ENCODE data around the gene EXD3. TPM values are rescaled to one million over a fixed set of nuclear protein-coding genes. Genes with fewer than 3 reads are reported as not detected.

The EXD3 gene
- total and polyA plus RNA-seq, 8 donors, result 8.1 to 57.3 (median 13.6) TPM

DNA sequence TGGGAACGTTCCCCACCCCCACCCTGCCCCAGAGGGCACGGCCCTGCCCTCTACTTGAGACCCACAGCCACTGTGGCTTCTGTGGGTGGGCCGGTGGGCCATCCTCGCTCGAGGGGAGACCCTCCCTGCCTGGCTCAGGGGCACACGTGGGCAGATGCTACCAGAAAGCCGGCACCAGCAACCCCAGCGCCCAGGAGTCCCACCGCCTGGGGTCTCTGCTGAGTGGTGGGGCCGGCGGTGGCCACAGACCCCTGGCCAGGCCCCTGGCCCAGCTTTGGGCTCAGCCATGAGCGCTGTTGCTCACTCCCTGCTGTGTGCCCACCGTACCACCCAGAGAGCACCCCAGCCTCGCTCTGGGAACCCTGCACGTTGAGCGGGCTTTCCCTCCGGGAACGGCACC, 104.4 kb downstream of the EXD3 start:
- no peak overlapping the region for H3K27ac ChIP-seq
- WGBS, 2 donors, result 73 to 82% methylated on average over 17 to 18 of the region's 18 CpGs
- FAIRE-seq (no peak), ATAC-seq (no peak), DNase-seq (peak in 2 of 6 donors; percentile 25 to 68)
- H3K36me3 ChIP-seq, result no peaks in the 10 kb centered on the region
- no peaks in the 10 kb centered on the region for H3K9me3 ChIP-seq
- intact Hi-C loops (cut with DNase I), result no loop called here
- TF ChIP-seq, protein P1, sequence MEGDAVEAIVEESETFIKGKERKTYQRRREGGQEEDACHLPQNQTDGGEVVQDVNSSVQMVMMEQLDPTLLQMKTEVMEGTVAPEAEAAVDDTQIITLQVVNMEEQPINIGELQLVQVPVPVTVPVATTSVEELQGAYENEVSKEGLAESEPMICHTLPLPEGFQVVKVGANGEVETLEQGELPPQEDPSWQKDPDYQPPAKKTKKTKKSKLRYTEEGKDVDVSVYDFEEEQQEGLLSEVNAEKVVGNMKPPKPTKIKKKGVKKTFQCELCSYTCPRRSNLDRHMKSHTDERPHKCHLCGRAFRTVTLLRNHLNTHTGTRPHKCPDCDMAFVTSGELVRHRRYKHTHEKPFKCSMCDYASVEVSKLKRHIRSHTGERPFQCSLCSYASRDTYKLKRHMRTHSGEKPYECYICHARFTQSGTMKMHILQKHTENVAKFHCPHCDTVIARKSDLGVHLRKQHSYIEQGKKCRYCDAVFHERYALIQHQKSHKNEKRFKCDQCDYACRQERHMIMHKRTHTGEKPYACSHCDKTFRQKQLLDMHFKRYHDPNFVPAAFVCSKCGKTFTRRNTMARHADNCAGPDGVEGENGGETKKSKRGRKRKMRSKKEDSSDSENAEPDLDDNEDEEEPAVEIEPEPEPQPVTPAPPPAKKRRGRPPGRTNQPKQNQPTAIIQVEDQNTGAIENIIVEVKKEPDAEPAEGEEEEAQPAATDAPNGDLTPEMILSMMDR (IDR thresholded peaks at IDR 0.05), result no peak
- no peaks in the 10 kb centered on the region for H3K27me3 ChIP-seq
- H3K4me1 ChIP-seq, result peaks cover 12 to 20% (median 15%) of the 10 kb centered on the region in 3 donors
- no peak overlapping the region for H3K4me3 ChIP-seq

GRCh38 chr9:137317718-137318511, 105.0 kb downstream of the EXD3 start:
- Histone ChIP-seq H3K4me1 (peaks cover 15 to 20% (median 16%) of the 10 kb centered on the region in 3 donors), H3K27ac (no peak overlapping the region), H3K9me3 (no peaks in the 10 kb centered on the region), H3K4me3 (no peak overlapping the region), H3K27me3 (no peaks in the 10 kb centered on the region), H3K36me3 (no peaks in the 10 kb centered on the region)
- FAIRE-seq (no peak), DNase-seq (peak in 4 of 6 donors; percentile 20 to 71 (median 40)), ATAC-seq (no peak)
- TF ChIP-seq, protein P1 (IDR thresholded peaks at IDR 0.05), result no peak
- intact Hi-C loops (cut with DNase I), result no loop called here
- 75 to 81% methylated on average over 24 of the region's 24 CpGs for WGBS, 2 donors

GRCh38 chr9:137317021-137317717, 105.8 kb downstream of the EXD3 start:
- H3K27ac ChIP-seq, result no peak overlapping the region
- TF ChIP-seq, protein P1 (IDR thresholded peaks at IDR 0.05), result no peak
- no peaks in the 10 kb centered on the region for H3K27me3 ChIP-seq
- ATAC-seq (no peak), DNase-seq (peak; percentile 17 to 83 (median 36)), FAIRE-seq (no peak)
- 88 to 91% methylated on average over 14 to 19 of the region's 19 CpGs for WGBS, 2 donors
- H3K4me1 ChIP-seq, result peaks cover 20 to 22% (median 21%) of the 10 kb centered on the region in 3 donors
- H3K36me3 ChIP-seq, result no peaks in the 10 kb centered on the region
- no peak overlapping the region for H3K4me3 ChIP-seq
- no peaks in the 10 kb centered on the region for H3K9me3 ChIP-seq
- intact Hi-C loops (cut with DNase I), result no loop called here

DNA sequence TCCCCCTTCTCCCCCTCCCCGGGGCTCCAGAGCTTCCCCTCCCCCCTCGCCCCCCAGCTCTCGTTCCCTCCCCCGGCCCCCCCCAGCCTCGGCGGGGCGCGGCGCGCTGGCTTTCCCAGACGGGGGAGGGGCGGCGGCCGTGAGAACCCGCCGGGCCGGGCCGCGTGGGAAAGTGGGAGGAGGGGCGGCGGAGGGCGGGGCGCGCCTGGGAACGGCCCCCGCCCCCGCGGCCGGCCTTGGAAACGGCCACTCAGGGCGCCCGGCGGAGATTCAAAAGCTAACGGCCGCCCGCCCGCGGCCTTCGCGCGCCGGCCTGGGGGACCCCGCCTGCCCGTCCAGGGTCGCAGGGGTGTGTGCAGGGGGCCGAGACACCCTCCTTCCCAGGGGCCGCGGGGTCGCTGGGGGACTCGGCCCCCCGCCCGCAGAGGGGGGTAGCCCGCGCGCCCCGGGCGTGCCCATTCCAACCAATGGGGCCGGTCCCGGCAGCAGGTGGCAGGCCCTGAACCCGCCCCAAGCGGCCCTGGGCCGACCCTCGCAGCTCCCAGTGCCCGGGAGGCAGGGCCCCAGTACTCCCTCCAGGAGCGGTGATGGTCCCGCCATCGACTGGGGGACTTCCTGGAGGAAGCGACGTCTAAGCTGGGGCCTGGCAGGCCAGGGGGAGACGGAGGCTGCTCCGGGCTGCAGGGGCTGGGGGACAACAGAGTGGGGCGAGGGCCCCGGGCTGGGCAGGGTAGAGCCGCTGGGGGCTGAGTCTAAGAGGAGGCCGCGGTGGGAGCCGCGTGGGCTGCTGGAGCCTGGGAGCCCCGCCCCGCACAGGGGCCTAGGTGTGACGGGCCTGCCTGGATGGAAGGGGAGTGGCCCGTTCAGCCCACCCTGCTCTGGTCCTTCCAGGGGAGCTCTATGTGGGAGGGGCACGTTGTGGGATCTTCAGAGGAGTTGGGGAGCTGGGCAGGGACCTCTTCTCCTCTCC, 106.7 kb downstream of the EXD3 start:
- FAIRE-seq (no peak), ATAC-seq (peak in 3 of 4 donors; percentile 6 to 40 (median 6)), DNase-seq (peak; percentile 58 to 88 (median 80))
- TF ChIP-seq, protein P1 (IDR thresholded peaks at IDR 0.05), result no peak
- H3K4me3 ChIP-seq, result peak overlapping the region in 2 of 4 donors; percentile 34 to 49
- H3K27me3 ChIP-seq, result no peaks in the 10 kb centered on the region
- intact Hi-C loops (cut with DNase I), result no loop called here
- H3K9me3 ChIP-seq, result no peaks in the 10 kb centered on the region
- no peaks in the 10 kb centered on the region for H3K36me3 ChIP-seq
- peak overlapping the region in 1 of 4 donors; percentile 22 for H3K27ac ChIP-seq
- WGBS, 2 donors, result 6 to 13% methylated on average over 53 to 82 of the region's 83 CpGs
- H3K4me1 ChIP-seq, result peaks cover 23 to 26% (median 25%) of the 10 kb centered on the region in 3 donors
